Nephron (organoid): ENCODE measurements around the gene TMEM151B.

Experiments used
- H3K27ac Mint-ChIP-seq, 3 experiments: 2 replicates each; pipeline ENCODE4 v1.8.0; 2020; ENCODE audit warnings: mixed read lengths in 3 of 3, mild to moderate bottlenecking in 2 of 3, moderate library complexity in 1 of 3
- H3K27me3 Mint-ChIP-seq: 2 replicates; pipeline ENCODE4 v1.8.0; 2021; ENCODE audit warnings: low read depth, mild to moderate bottlenecking, moderate library complexity, mixed read lengths
- H3K36me3 Mint-ChIP-seq: 2 replicates; pipeline ENCODE4 v1.8.0; 2020; ENCODE audit warnings: low read depth, mixed read lengths
- H3K4me1 Mint-ChIP-seq: 2 replicates; pipeline ENCODE4 v1.8.0; 2020; ENCODE audit warnings: mixed read lengths
- H3K4me3 Mint-ChIP-seq, 3 experiments: 2 replicates each; pipeline ENCODE4 v1.8.0; 2020; ENCODE audit warnings: mild to moderate bottlenecking in 3 of 3, mixed read lengths in 3 of 3, moderate library complexity in 2 of 3
- H3K9me3 Mint-ChIP-seq: 2 replicates; pipeline ENCODE4 v1.8.0; 2020; ENCODE audit warnings: mixed read lengths
- CTCF ChIP-seq, 3 experiments: fragments of 200-600 bp; sonication (generic); IDR thresholded peaks; one replicate each; pipeline ENCODE4 v1.5.0; 2021; ENCODE audit warnings: antibody characterized with exemption in 3 of 3; ENCODE audit not compliant: unreplicated experiment in 3 of 3

TMEM151B gene

GRCh38 chr6:44243345-44243744 lies 26.9 kb upstream of the TMEM151B start:
- no peaks in the 10 kb centered on the region for H3K9me3 Mint-ChIP-seq
- peaks cover 16% of the 10 kb centered on the region for H3K27me3 Mint-ChIP-seq
- H3K4me1 Mint-ChIP-seq, result peaks cover 16% of the 10 kb centered on the region
- H3K27ac Mint-ChIP-seq, result no peak overlapping the region
- peak overlapping the region in 2 of 3 experiments; percentile 45 to 60 for H3K4me3 Mint-ChIP-seq
- no peak for TF ChIP-seq CTCF (IDR thresholded peaks at IDR 0.05; ENCODE audit: unreplicated experiment in 3 of 3)
- peaks cover 5% of the 10 kb centered on the region for H3K36me3 Mint-ChIP-seq

- H3K4me3 Mint-ChIP-seq, result peak overlapping the region; percentile 98 to 100 (median 99)
- peak overlapping the region; percentile 30 to 92 (median 59) for H3K27ac Mint-ChIP-seq
- TF ChIP-seq CTCF (IDR thresholded peaks at IDR 0.05; ENCODE audit: unreplicated experiment in 3 of 3), result no peak
- H3K9me3 Mint-ChIP-seq, result no peaks in the 10 kb centered on the region
- peaks cover 26% of the 10 kb centered on the region for H3K36me3 Mint-ChIP-seq
- H3K27me3 Mint-ChIP-seq, result peaks cover 10% of the 10 kb centered on the region
- peaks cover 30% of the 10 kb centered on the region for H3K4me1 Mint-ChIP-seq
Observed at GRCh38 chr6:44245391-44245911, 24.8 kb upstream of the TMEM151B start.

GRCh38 chr6:44245912-44246662 lies 24.2 kb upstream of the TMEM151B start:
- Mint-ChIP-seq H3K4me1 (peaks cover 31% of the 10 kb centered on the region), H3K27ac (peak overlapping the region; percentile 96 to 99 (median 98)), H3K4me3 (peak overlapping the region; percentile 98 to 100 (median 99)), H3K27me3 (peaks cover 10% of the 10 kb centered on the region), H3K9me3 (no peaks in the 10 kb centered on the region), H3K36me3 (peaks cover 33% of the 10 kb centered on the region)
- peak in 1 of 3 experiments; percentile 37 for TF ChIP-seq CTCF (IDR thresholded peaks at IDR 0.05; ENCODE audit: unreplicated experiment in 3 of 3)

GRCh38 chr6:44246663-44247337 lies 23.4 kb upstream of the TMEM151B start, which contains the start of gene HSP90AB1:
Gene HSP90AB1, plus strand, starts transcription at chr6:44247101. Its CDS starts 1,529 bp downstream, at chr6:44248630.
- H3K9me3 Mint-ChIP-seq, result no peaks in the 10 kb centered on the region
- no peak for TF ChIP-seq CTCF (IDR thresholded peaks at IDR 0.05; ENCODE audit: unreplicated experiment in 3 of 3)
- H3K27ac Mint-ChIP-seq, result peak within 1 kb of the TSS; percentile 96 to 99 (median 98)
- peak within 1 kb of the TSS; percentile 98 to 100 (median 99) for H3K4me3 Mint-ChIP-seq
- peaks cover 34% of the 10 kb centered on the region for H3K4me1 Mint-ChIP-seq
- H3K27me3 Mint-ChIP-seq, result peaks cover 10% of the 10 kb centered on the region
- H3K36me3 Mint-ChIP-seq, result peaks cover 40% of the 10 kb centered on the region

- Mint-ChIP-seq H3K9me3 (no peaks in the 10 kb centered on the region), H3K36me3 (peaks cover 48% of the 10 kb centered on the region), H3K27me3 (peaks cover 10% of the 10 kb centered on the region), H3K4me3 (peak overlapping the region; percentile 98 to 100 (median 99)), H3K4me1 (peaks cover 36% of the 10 kb centered on the region), H3K27ac (peak overlapping the region; percentile 96 to 99 (median 98))
- no peak for TF ChIP-seq CTCF (IDR thresholded peaks at IDR 0.05; ENCODE audit: unreplicated experiment in 3 of 3)
Observed at GRCh38 chr6:44247338-44248302, 22.6 kb upstream of the TMEM151B start.
